ENCODE data around the gene ILKAP. TPM values are rescaled to one million over a fixed set of nuclear protein-coding genes. Genes with fewer than 3 reads are reported as not detected.

Gene ILKAP
- total RNA-seq, 1 experiment from 2014 or later: 53.4 TPM

- no peaks in the 10 kb centered on the region for H3K9me3 ChIP-seq (ENCODE audit: control insufficient read depth in 1 of 2, insufficient read depth in 1 of 2, low read depth in 1 of 2, low read length in 2 of 2)
- TF ChIP-seq CEBPB (IDR thresholded peaks at IDR 0.05; ENCODE audit: low read depth) (no peak), ELF1 (IDR thresholded peaks at IDR 0.05; ENCODE audit: borderline replicate concordance, low read depth) (no peak), RAD21 (IDR thresholded peaks at IDR 0.05; ENCODE audit: low read depth) (no peak)
- TF ChIP-seq, protein P1, sequence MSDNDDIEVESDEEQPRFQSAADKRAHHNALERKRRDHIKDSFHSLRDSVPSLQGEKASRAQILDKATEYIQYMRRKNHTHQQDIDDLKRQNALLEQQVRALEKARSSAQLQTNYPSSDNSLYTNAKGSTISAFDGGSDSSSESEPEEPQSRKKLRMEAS (IDR thresholded peaks at IDR 0.05): no peak
- TF ChIP-seq, protein P2, sequence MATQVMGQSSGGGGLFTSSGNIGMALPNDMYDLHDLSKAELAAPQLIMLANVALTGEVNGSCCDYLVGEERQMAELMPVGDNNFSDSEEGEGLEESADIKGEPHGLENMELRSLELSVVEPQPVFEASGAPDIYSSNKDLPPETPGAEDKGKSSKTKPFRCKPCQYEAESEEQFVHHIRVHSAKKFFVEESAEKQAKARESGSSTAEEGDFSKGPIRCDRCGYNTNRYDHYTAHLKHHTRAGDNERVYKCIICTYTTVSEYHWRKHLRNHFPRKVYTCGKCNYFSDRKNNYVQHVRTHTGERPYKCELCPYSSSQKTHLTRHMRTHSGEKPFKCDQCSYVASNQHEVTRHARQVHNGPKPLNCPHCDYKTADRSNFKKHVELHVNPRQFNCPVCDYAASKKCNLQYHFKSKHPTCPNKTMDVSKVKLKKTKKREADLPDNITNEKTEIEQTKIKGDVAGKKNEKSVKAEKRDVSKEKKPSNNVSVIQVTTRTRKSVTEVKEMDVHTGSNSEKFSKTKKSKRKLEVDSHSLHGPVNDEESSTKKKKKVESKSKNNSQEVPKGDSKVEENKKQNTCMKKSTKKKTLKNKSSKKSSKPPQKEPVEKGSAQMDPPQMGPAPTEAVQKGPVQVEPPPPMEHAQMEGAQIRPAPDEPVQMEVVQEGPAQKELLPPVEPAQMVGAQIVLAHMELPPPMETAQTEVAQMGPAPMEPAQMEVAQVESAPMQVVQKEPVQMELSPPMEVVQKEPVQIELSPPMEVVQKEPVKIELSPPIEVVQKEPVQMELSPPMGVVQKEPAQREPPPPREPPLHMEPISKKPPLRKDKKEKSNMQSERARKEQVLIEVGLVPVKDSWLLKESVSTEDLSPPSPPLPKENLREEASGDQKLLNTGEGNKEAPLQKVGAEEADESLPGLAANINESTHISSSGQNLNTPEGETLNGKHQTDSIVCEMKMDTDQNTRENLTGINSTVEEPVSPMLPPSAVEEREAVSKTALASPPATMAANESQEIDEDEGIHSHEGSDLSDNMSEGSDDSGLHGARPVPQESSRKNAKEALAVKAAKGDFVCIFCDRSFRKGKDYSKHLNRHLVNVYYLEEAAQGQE (IDR thresholded peaks at IDR 0.05; ENCODE audit: low read depth): no peak
- H3K27me3 ChIP-seq (ENCODE audit: insufficient read depth, low read length): no peaks in the 10 kb centered on the region
- H3K4me3 ChIP-seq (replicated peaks in 1 of 2; ENCODE audit: low read depth in 1 of 2, low read length in 2 of 2): no peak overlapping the region
- H3K79me2 ChIP-seq (ENCODE audit: insufficient read depth, low read length): no peaks in the 10 kb centered on the region
- BruUV-seq (replicated peaks): no TSS peak
- intact Hi-C loops (cut with micrococcal nuclease): no loop called here
- H2AFZ ChIP-seq (ENCODE audit: low read depth, low read length, poor library complexity, severe bottlenecking): no peak overlapping the region
- ATAC-seq: no peak
- ChIA-PET POLR2A (no interaction called here), RAD21 (ENCODE audit: low non-redundant PET in 1 of 2, low total read pairs in 2 of 2, uncharacterized antibody in 2 of 2, unreplicated experiment in 2 of 2) (no interaction called here), CTCF (no interaction called here)
- DNase-seq (ENCODE audit: low read depth, low spot score): no peak
- no peaks in the 10 kb centered on the region for H3K9me2 ChIP-seq (ENCODE audit: insufficient read depth)
- peaks cover 2 to 4% of the 10 kb centered on the region in 2 experiments; a peak in 3 of 4 replicates for H3K4me1 ChIP-seq (ENCODE audit: control insufficient read depth in 1 of 2, insufficient read depth in 2 of 2, low read length in 2 of 2)
- H3K27ac ChIP-seq (ENCODE audit: low read depth, low read length): no peak overlapping the region
- H3K9ac ChIP-seq (ENCODE audit: low read length): no peak overlapping the region
- H3K36me3 ChIP-seq (ENCODE audit: control insufficient read depth in 1 of 2, insufficient read depth in 2 of 2, low read length in 2 of 2): no peaks in the 10 kb centered on the region; a peak in 1 of 4 replicates
- H4K20me1 ChIP-seq (ENCODE audit: insufficient read depth): no peaks in the 10 kb centered on the region
- H3K4me2 ChIP-seq (ENCODE audit: low read length): no peak overlapping the region
Observed at GRCh38 chr2:238164906-238165287, 38.6 kb downstream of the ILKAP start.
